ENCODE measurements around the gene SDC3.
"Not testable (repeated sequence)": the region's sequence is repeated elsewhere in the genome, so short reads cannot be mapped to it uniquely, and the experiment has no call there.

The SDC3 gene

GRCh38 chr1:30868057-30868456, 40.5 kb downstream of the SDC3 start:
- H4K5ac ChIP-seq (ENCODE audit: low read length); H3K9ac ChIP-seq (ENCODE audit: low read length); DNase-seq; H3K4ac ChIP-seq (ENCODE audit: low read depth, low read length); H3K27ac ChIP-seq (ENCODE audit: low read depth, low read length); H2BK15ac ChIP-seq (replicated peaks; ENCODE audit: low read depth); H4K8ac ChIP-seq (ENCODE audit: low read depth, low read length); H2BK120ac ChIP-seq (ENCODE audit: low read depth, low read length); H2BK5ac ChIP-seq (ENCODE audit: low read length); H3K79me2 ChIP-seq (ENCODE audit: control insufficient read depth, insufficient read depth, low read length); H3K56ac ChIP-seq (ENCODE audit: low read length); H3K4me2 ChIP-seq (ENCODE audit: low read length); H2AK5ac ChIP-seq (ENCODE audit: low read length); H3K36me3 ChIP-seq (ENCODE audit: control insufficient read depth, insufficient read depth, low read length); H3K27me3 ChIP-seq (ENCODE audit: insufficient read depth, low read length, poor library complexity); H3K4me1 ChIP-seq (ENCODE audit: control insufficient read depth, low read depth, low read length); H3K79me1 ChIP-seq (ENCODE audit: low read length); H3K18ac ChIP-seq (ENCODE audit: low read length); H3K23ac ChIP-seq (ENCODE audit: low read length); H3K4me3 ChIP-seq (ENCODE audit: low read length): not testable (repeated sequence)
- no CpG with 5 or more reads among the region's 4 CpGs for WGBS (ENCODE audit: extremely low coverage, insufficient coverage, low lambda C conversion rate)

- Histone ChIP-seq H3K79me1 (ENCODE audit: low read length) (no peaks in the 10 kb centered on the region), H3K4me3 (ENCODE audit: low read length) (no peak overlapping the region), H2BK5ac (ENCODE audit: low read length) (no peak overlapping the region), H4K8ac (ENCODE audit: low read depth, low read length) (no peak overlapping the region), H3K23ac (ENCODE audit: low read length) (no peak overlapping the region), H3K27ac (ENCODE audit: low read depth, low read length) (no peak overlapping the region), H3K56ac (ENCODE audit: low read length) (no peak overlapping the region), H2BK15ac (replicated peaks; ENCODE audit: low read depth) (no peak overlapping the region), H3K4me2 (ENCODE audit: low read length) (no peak overlapping the region), H2BK120ac (ENCODE audit: low read depth, low read length) (no peak overlapping the region), H3K36me3 (ENCODE audit: control insufficient read depth, insufficient read depth, low read length) (peaks cover 6% of the 10 kb centered on the region), H3K4ac (ENCODE audit: low read depth, low read length) (no peak overlapping the region), H3K18ac (ENCODE audit: low read length) (no peak overlapping the region), H3K27me3 (ENCODE audit: insufficient read depth, low read length, poor library complexity) (no peaks in the 10 kb centered on the region), H3K9ac (ENCODE audit: low read length) (no peak overlapping the region), H2AK5ac (ENCODE audit: low read length) (no peak overlapping the region), H4K5ac (ENCODE audit: low read length) (no peak overlapping the region), H3K79me2 (ENCODE audit: control insufficient read depth, insufficient read depth, low read length) (no peaks in the 10 kb centered on the region), H3K4me1 (ENCODE audit: control insufficient read depth, low read depth, low read length) (no peaks in the 10 kb centered on the region)
- no CpG with 5 or more reads among the region's 4 CpGs for WGBS (ENCODE audit: extremely low coverage, insufficient coverage, low lambda C conversion rate)
- no peak for DNase-seq
These were observed 41.0 kb downstream of the SDC3 start for GRCh38 chr1:30867537-30867936.

- no peak overlapping the region for H3K56ac ChIP-seq (ENCODE audit: low read length)
- no CpG with 5 or more reads among the region's 3 CpGs for WGBS (ENCODE audit: extremely low coverage, insufficient coverage, low lambda C conversion rate)
- no peak overlapping the region for H3K27ac ChIP-seq (ENCODE audit: low read depth, low read length)
- no peak overlapping the region for H2BK15ac ChIP-seq (replicated peaks; ENCODE audit: low read depth)
- no peak for DNase-seq
- H3K27me3 ChIP-seq (ENCODE audit: insufficient read depth, low read length, poor library complexity) = no peaks in the 10 kb centered on the region
- no peak overlapping the region for H3K4me3 ChIP-seq (ENCODE audit: low read length)
- no peak overlapping the region for H3K18ac ChIP-seq (ENCODE audit: low read length)
- no peaks in the 10 kb centered on the region for H3K36me3 ChIP-seq (ENCODE audit: control insufficient read depth, insufficient read depth, low read length)
- no peak overlapping the region for H2BK5ac ChIP-seq (ENCODE audit: low read length)
- H4K5ac ChIP-seq (ENCODE audit: low read length) = no peak overlapping the region
- no peak overlapping the region for H2AK5ac ChIP-seq (ENCODE audit: low read length)
- H3K4me2 ChIP-seq (ENCODE audit: low read length) = no peak overlapping the region
- no peaks in the 10 kb centered on the region for H3K79me1 ChIP-seq (ENCODE audit: low read length)
- H3K4ac ChIP-seq (ENCODE audit: low read depth, low read length) = no peak overlapping the region
- H3K4me1 ChIP-seq (ENCODE audit: control insufficient read depth, low read depth, low read length) = no peaks in the 10 kb centered on the region
- no peaks in the 10 kb centered on the region for H3K79me2 ChIP-seq (ENCODE audit: control insufficient read depth, insufficient read depth, low read length)
- H2BK120ac ChIP-seq (ENCODE audit: low read depth, low read length) = no peak overlapping the region
- H4K8ac ChIP-seq (ENCODE audit: low read depth, low read length) = no peak overlapping the region
- H3K9ac ChIP-seq (ENCODE audit: low read length) = no peak overlapping the region
- H3K23ac ChIP-seq (ENCODE audit: low read length) = no peak overlapping the region
These were observed 42.0 kb downstream of the SDC3 start for GRCh38 chr1:30866594-30866993.

GRCh38 chr1:30864681-30865080, 43.9 kb downstream of the SDC3 start:
- H3K23ac ChIP-seq (ENCODE audit: low read length) = no peak overlapping the region
- no peak overlapping the region for H3K18ac ChIP-seq (ENCODE audit: low read length)
- H2BK15ac ChIP-seq (replicated peaks; ENCODE audit: low read depth) = no peak overlapping the region
- no CpG with 5 or more reads among the region's 7 CpGs for WGBS (ENCODE audit: extremely low coverage, insufficient coverage, low lambda C conversion rate)
- no peak overlapping the region for H3K56ac ChIP-seq (ENCODE audit: low read length)
- no peaks in the 10 kb centered on the region for H3K79me2 ChIP-seq (ENCODE audit: control insufficient read depth, insufficient read depth, low read length)
- no peak overlapping the region for H3K27ac ChIP-seq (ENCODE audit: low read depth, low read length)
- no peak overlapping the region for H3K4me3 ChIP-seq (ENCODE audit: low read length)
- H4K8ac ChIP-seq (ENCODE audit: low read depth, low read length) = no peak overlapping the region
- no peak overlapping the region for H3K4me2 ChIP-seq (ENCODE audit: low read length)
- H3K27me3 ChIP-seq (ENCODE audit: insufficient read depth, low read length, poor library complexity) = no peaks in the 10 kb centered on the region
- DNase-seq = no peak
- H2BK120ac ChIP-seq (ENCODE audit: low read depth, low read length) = no peak overlapping the region
- no peaks in the 10 kb centered on the region for H3K36me3 ChIP-seq (ENCODE audit: control insufficient read depth, insufficient read depth, low read length)
- no peak overlapping the region for H3K9ac ChIP-seq (ENCODE audit: low read length)
- no peak overlapping the region for H2AK5ac ChIP-seq (ENCODE audit: low read length)
- no peak overlapping the region for H3K4ac ChIP-seq (ENCODE audit: low read depth, low read length)
- H3K4me1 ChIP-seq (ENCODE audit: control insufficient read depth, low read depth, low read length) = no peaks in the 10 kb centered on the region
- no peak overlapping the region for H2BK5ac ChIP-seq (ENCODE audit: low read length)
- H4K5ac ChIP-seq (ENCODE audit: low read length) = no peak overlapping the region
- H3K79me1 ChIP-seq (ENCODE audit: low read length) = no peaks in the 10 kb centered on the region

- WGBS (ENCODE audit: extremely low coverage, insufficient coverage, low lambda C conversion rate) = no CpG with 5 or more reads among the region's 8 CpGs
- Histone ChIP-seq H3K4me1 (ENCODE audit: control insufficient read depth, low read depth, low read length) (no peaks in the 10 kb centered on the region), H2AK5ac (ENCODE audit: low read length) (no peak overlapping the region), H3K4me2 (ENCODE audit: low read length) (no peak overlapping the region), H2BK15ac (replicated peaks; ENCODE audit: low read depth) (no peak overlapping the region), H3K36me3 (ENCODE audit: control insufficient read depth, insufficient read depth, low read length) (no peaks in the 10 kb centered on the region), H3K9ac (ENCODE audit: low read length) (no peak overlapping the region), H3K23ac (ENCODE audit: low read length) (no peak overlapping the region), H4K5ac (ENCODE audit: low read length) (no peak overlapping the region), H3K79me1 (ENCODE audit: low read length) (no peaks in the 10 kb centered on the region), H3K27ac (ENCODE audit: low read depth, low read length) (no peak overlapping the region), H3K18ac (ENCODE audit: low read length) (no peak overlapping the region), H2BK120ac (ENCODE audit: low read depth, low read length) (no peak overlapping the region), H3K56ac (ENCODE audit: low read length) (no peak overlapping the region), H3K27me3 (ENCODE audit: insufficient read depth, low read length, poor library complexity) (no peaks in the 10 kb centered on the region), H2BK5ac (ENCODE audit: low read length) (no peak overlapping the region), H3K4me3 (ENCODE audit: low read length) (no peak overlapping the region), H3K79me2 (ENCODE audit: control insufficient read depth, insufficient read depth, low read length) (no peaks in the 10 kb centered on the region), H4K8ac (ENCODE audit: low read depth, low read length) (no peak overlapping the region), H3K4ac (ENCODE audit: low read depth, low read length) (no peak overlapping the region)
- no peak for DNase-seq
These were observed 44.5 kb downstream of the SDC3 start for GRCh38 chr1:30863858-30864604.

- no peak overlapping the region for H3K23ac ChIP-seq (ENCODE audit: low read length)
- H2BK120ac ChIP-seq (ENCODE audit: low read depth, low read length) = no peak overlapping the region
- no peaks in the 10 kb centered on the region for H3K27me3 ChIP-seq (ENCODE audit: insufficient read depth, low read length, poor library complexity)
- H3K36me3 ChIP-seq (ENCODE audit: control insufficient read depth, insufficient read depth, low read length) = no peaks in the 10 kb centered on the region
- H4K8ac ChIP-seq (ENCODE audit: low read depth, low read length) = no peak overlapping the region
- no peak overlapping the region for H3K4me3 ChIP-seq (ENCODE audit: low read length)
- H3K4me2 ChIP-seq (ENCODE audit: low read length) = no peak overlapping the region
- no peak overlapping the region for H4K5ac ChIP-seq (ENCODE audit: low read length)
- H3K56ac ChIP-seq (ENCODE audit: low read length) = no peak overlapping the region
- H3K18ac ChIP-seq (ENCODE audit: low read length) = no peak overlapping the region
- no CpG with 5 or more reads among the region's 5 CpGs for WGBS (ENCODE audit: extremely low coverage, insufficient coverage, low lambda C conversion rate)
- H2BK5ac ChIP-seq (ENCODE audit: low read length) = no peak overlapping the region
- no peak overlapping the region for H3K9ac ChIP-seq (ENCODE audit: low read length)
- H3K79me2 ChIP-seq (ENCODE audit: control insufficient read depth, insufficient read depth, low read length) = no peaks in the 10 kb centered on the region
- H3K4me1 ChIP-seq (ENCODE audit: control insufficient read depth, low read depth, low read length) = no peaks in the 10 kb centered on the region
- H3K27ac ChIP-seq (ENCODE audit: low read depth, low read length) = no peak overlapping the region
- H3K79me1 ChIP-seq (ENCODE audit: low read length) = no peaks in the 10 kb centered on the region
- no peak overlapping the region for H2BK15ac ChIP-seq (replicated peaks; ENCODE audit: low read depth)
- DNase-seq = no peak
- H2AK5ac ChIP-seq (ENCODE audit: low read length) = no peak overlapping the region
- H3K4ac ChIP-seq (ENCODE audit: low read depth, low read length) = no peak overlapping the region
These were observed 48.3 kb downstream of the SDC3 start for GRCh38 chr1:30860320-30860652.

All from mesendoderm (in vitro differentiated cells).